Urinary bladder (tissue), 4 donors: ENCODE measurements around the gene SPINK4. TPM values are rescaled to one million over a fixed set of nuclear protein-coding genes. Genes with fewer than 3 reads are reported as not detected.

Source experiments
- DNase-seq: peaks from one replicate; pipeline ENCODE4 v3.0.0-alpha.2; 2015; ENCODE audit errors: extremely low spot score
- H3K27ac ChIP-seq: one replicate; pipeline ENCODE4 v1.5.1; 2013; ENCODE audit warnings: low read depth, mild to moderate bottlenecking, moderate library complexity
- H3K36me3 ChIP-seq: one replicate; pipeline ENCODE4 v1.6.1; 2013; ENCODE audit warnings: mild to moderate bottlenecking, moderate library complexity; ENCODE audit not compliant: insufficient read depth
- H3K4me1 ChIP-seq: one replicate; pipeline ENCODE4 v1.6.1; 2013; ENCODE audit warnings: mild to moderate bottlenecking, moderate library complexity; ENCODE audit not compliant: insufficient read depth
- H3K4me3 ChIP-seq: one replicate; pipeline ENCODE4 v1.5.1; 2013; ENCODE audit warnings: low read depth, low read length
- WGBS: extraction: QIAGEN DNeasy Blood & Tissue Kit; methylation state at CpG from one replicate; pipeline ENCODE4 v1.1.7; 2013; 5-methylcytosine and 5-hydroxymethylcytosine counted together
- polyA plus RNA-seq: library from polyadenylated mRNA; stranded (reverse); fragments of 200-250 nt; gene quantifications from one replicate; pipeline ENCODE4 v1.2.3, GENCODE V29; 2013
- total RNA-seq: library from RNA; depleted of rRNA; stranded (reverse); fragments of >200 nt; gene quantifications from one replicate; pipeline ENCODE4 v1.2.3, GENCODE V29; 2014
- donor health status: healthy with polysubstance abuse.
- donor health status: healthy.

SPINK4 gene
- total and polyA plus RNA-seq, 2 donors, result 2.6 TPM; not detected in 1

DNA sequence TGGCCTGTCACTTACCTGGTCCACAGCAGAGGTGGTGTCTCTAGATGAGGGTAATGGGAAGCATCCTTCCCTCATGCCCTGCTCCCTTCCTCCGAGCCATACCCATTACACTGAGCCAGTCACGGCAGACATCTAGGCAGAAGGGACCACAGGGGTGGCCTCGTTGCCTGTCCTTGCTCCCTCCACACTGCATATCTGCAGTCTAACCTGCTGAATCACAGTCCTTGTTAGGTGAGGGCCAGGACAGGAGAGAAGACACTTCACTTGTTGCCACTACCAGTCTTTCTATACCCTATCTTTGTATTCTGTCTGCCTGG lies 18.4 kb upstream of the SPINK4 start:
- Histone ChIP-seq H3K4me1 (no peaks in the 10 kb centered on the region), H3K27ac (no peak overlapping the region), H3K36me3 (no peaks in the 10 kb centered on the region), H3K4me3 (no peak overlapping the region)
- 96% methylated on average over 3 of the region's 3 CpGs for WGBS
- no peak for DNase-seq

DNA sequence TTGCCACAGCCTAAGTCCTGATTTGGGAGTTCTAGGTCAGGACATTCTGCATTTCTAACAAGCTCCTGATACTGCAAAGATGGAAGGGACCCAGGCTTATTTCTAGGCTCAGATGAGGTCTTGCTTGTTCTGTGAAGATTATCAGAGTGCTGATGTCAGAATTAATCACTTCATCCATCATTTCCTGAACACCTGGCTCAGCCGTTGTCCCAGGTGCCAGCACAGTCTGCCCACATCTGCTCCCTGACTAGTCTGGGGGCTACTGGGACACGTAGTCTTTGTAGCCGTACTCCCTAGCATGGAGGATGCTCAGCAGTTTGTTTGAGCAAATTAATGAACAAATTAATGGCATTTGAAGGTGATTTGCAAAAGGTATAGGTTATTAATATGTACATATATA lies 17.9 kb upstream of the SPINK4 start:
- Histone ChIP-seq H3K4me3 (no peak overlapping the region), H3K27ac (no peak overlapping the region), H3K36me3 (no peaks in the 10 kb centered on the region), H3K4me1 (no peaks in the 10 kb centered on the region)
- DNase-seq, result no peak
- 79% methylated on average over 3 of the region's 3 CpGs for WGBS

DNA sequence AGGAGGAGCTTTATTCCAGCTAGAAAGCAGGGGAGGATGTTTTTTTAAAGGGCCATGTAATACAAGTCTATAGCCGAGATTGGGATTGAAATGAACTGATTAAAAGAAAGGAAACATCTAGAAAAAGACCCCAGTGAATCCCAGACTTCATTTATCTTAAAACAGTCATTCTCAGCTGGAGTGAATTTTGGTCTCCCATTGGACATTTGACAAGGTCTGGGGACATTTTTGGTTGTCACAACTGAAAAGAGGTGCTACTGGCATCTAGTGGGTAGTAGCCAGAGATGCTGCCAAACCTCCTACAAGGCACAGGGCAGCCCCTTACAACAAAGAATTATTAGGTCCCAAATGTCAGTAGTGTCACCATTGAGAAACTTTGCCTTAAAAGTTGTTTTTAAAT lies 16.3 kb upstream of the SPINK4 start:
- no peaks in the 10 kb centered on the region for H3K36me3 ChIP-seq
- DNase-seq, result no peak
- H3K4me3 ChIP-seq, result no peak overlapping the region
- H3K27ac ChIP-seq, result no peak overlapping the region
- H3K4me1 ChIP-seq, result no peaks in the 10 kb centered on the region
- 78% methylated on average over 1 of the region's 1 CpG for whole genome bisulfite sequencing

DNA sequence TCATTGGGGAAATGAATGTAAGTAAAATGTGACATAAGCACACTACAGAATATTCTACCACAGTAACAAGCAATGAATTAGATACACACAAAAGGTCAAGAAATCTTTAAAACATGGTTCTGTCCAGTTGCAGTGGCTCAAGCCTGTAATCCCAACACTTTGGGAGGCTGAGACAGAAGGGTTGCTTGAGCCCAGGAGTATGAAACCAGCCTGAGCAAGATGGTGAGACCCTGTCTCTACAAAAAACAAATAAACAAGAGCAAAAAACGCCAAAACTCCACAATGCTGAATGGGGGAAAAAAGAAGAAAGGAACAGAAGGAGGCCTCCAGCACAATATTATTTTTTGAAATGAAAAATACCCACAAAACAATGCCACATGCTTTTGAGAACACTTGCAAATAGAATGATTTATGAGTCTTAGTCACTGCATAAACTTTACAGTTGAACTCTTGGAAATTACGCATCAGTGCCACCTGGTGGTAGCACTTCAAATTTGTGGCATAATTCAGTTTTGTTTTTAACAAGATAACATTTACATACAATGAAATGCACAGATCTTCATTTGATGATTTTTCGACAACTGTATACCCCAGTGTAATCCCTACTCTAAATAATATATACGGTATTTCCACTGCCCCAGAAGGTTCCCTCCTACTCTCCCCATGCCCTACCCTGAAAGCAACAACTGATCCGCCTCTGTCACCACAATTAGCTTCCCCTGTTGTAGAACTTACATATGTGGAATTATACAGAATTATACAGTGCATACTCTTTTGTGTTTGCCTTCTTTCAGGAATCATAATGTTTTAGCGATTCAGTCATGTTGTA lies 14.4 kb upstream of the SPINK4 start:
- 29% methylated on average over 6 of the region's 6 CpGs for WGBS
- DNase-seq, result peak; percentile 74
- H3K27ac ChIP-seq, result no peak overlapping the region
- H3K36me3 ChIP-seq, result no peaks in the 10 kb centered on the region
- H3K4me1 ChIP-seq, result no peaks in the 10 kb centered on the region
- H3K4me3 ChIP-seq, result no peak overlapping the region

DNA sequence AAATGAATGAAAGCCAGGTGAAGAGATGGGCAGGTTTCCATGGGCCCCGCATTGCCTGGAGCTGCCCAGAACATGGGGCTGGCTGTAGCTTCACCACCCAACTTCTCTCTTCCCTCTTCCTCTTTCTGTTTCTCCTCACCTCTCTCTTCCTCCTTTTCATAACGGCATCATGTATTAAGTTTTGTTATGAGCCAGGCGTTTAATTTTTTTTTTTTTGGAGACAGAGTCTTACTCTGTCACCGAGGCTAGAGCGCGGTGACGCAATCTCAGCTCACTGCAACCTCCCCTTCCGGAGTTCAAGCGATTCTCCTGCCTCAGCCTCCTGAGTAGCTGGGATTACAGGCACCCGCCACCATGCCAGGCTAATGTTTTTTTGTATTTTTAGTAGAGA lies 13.0 kb upstream of the SPINK4 start:
- no peak overlapping the region for H3K27ac ChIP-seq
- H3K4me3 ChIP-seq, result no peak overlapping the region
- H3K4me1 ChIP-seq, result no peaks in the 10 kb centered on the region
- no peaks in the 10 kb centered on the region for H3K36me3 ChIP-seq
- WGBS, result 83% methylated on average over 10 of the region's 10 CpGs
- DNase-seq, result no peak

DNA sequence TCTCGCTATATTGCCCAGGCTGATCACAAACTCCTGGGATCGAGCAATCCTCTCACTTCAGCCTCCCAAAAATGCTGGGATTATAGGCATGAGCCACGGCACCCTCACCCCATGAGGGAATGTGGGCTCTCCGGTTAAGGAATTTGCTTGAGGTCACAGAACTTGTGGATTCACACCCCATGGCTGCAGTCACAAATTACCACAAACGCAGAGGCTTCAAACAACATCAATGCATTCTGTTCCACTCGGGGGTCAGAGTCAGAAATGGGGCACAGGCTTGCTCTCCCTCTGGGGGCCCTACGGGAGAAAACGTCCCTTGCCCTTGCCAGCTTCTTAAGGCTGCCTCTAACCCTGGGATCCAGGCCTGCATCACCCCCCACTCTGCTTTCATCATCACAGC lies 12.2 kb upstream of the SPINK4 start:
- H3K4me3 ChIP-seq, result no peak overlapping the region
- no peaks in the 10 kb centered on the region for H3K4me1 ChIP-seq
- H3K36me3 ChIP-seq, result no peaks in the 10 kb centered on the region
- DNase-seq, result no peak
- WGBS, result 74% methylated on average over 8 of the region's 8 CpGs
- H3K27ac ChIP-seq, result no peak overlapping the region

DNA sequence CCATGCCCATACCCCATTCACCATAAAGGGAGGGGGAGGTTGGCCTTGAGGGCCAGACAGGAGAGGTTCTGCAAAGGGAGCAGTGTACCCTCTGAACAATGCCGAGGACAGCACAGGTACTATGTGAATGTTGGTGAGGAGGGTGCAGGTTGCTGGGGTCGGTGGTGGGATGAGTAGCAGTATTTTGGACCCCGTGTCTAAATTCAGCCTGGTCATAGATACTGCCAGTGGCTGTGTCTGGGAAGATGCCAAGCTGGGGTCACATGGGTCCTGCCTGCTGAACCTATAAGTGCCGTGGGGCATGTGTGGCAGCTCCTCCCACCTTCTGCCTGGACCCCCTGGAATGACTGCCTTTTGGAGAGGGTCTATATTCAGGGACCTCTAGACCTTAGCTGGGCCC lies 11.4 kb upstream of the SPINK4 start:
- no peaks in the 10 kb centered on the region for H3K36me3 ChIP-seq
- 67% methylated on average over 4 of the region's 4 CpGs for WGBS
- H3K4me1 ChIP-seq, result no peaks in the 10 kb centered on the region
- H3K4me3 ChIP-seq, result no peak overlapping the region
- DNase-seq, result no peak
- no peak overlapping the region for H3K27ac ChIP-seq

DNA sequence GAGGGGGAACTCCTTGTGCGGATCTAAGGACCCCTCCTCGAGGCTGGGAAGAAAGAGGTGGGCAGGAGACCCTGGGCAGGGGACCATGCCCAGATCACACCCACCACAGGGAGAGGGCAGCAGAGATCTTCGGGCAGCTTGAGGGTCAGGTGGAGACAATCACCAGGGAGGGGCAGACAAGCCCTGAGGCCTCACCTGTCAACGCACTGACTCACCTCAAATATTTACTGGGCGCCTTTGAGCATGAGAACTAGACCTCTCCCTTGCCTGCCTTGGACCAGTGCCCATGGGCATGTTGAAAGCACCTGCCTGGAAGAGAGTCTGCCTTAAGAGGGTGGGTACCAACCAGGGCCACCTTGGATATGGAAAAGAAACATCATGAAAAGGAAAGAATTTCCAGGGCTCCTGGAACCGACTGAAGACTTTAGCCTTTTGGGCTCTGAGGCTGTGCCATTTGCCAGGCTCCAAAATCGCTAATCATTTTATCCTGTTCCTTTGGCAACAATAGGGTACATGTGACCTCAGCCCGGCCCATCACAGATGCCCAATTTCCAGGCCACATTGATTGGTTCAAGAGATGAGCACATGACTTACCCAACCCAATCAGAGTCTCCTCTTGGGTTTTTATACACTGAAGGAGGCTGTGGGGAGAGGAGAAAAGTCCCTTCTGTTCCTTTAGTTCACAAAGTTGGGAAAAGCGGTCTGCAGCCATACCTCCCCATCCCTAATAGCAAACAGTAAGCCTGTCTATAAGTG lies 10.4 kb upstream of the SPINK4 start:
- WGBS, result 77% methylated on average over 9 of the region's 9 CpGs
- peak; percentile 73 for DNase-seq
- no peak overlapping the region for H3K27ac ChIP-seq

DNA sequence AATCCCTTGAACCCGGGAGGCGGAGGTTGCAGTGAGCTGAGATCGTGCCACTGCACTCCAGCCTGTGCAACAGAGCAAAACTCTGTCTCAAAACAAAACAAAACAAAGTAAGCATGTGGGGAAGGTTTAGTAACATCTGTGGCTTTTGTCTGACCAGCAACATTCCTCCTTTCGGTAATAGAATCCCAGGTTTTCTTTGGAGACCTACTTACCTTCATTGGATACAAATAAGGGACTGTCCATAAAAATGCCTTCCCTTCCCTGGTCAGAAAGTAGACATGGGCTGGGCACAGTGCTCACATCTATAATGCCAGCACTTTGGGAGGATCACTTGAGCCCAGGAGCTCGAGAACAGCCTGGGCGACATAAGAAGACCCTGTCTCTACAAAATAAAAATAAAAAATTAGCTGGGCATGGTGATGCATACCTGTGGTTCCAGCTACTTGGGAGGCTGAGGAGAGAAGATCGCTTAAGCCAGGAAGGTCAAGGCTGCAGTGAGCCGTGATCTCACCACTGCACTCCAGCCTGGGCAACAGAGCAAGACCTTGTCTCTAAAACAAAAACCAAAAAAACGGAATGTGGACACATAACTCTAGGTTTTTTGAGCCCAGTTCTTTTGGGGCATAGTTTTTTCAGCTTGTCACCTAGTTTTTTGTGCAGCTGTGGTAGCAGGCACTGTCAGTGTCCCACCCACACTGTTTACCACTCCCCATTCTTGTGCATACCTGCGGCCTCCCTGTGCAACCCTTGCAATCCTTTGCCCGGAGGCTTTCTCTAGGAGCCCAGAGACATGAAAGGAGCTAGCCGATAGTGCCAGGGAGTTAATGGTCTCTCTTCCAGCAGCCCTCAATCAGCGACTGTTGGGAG lies 9.0 kb upstream of the SPINK4 start:
- H3K36me3 ChIP-seq, result no peaks in the 10 kb centered on the region
- whole genome bisulfite sequencing, result 81% methylated on average over 13 of the region's 13 CpGs
- peak overlapping the region; percentile 49 for H3K27ac ChIP-seq
- no peaks in the 10 kb centered on the region for H3K4me1 ChIP-seq
- no peak overlapping the region for H3K4me3 ChIP-seq
- no peak for DNase-seq

More for the DNA sequence above, 10.4 kb upstream of the SPINK4 start:
- Histone ChIP-seq H3K36me3 (no peaks in the 10 kb centered on the region), H3K4me3 (no peak overlapping the region), H3K4me1 (no peaks in the 10 kb centered on the region)

DNA sequence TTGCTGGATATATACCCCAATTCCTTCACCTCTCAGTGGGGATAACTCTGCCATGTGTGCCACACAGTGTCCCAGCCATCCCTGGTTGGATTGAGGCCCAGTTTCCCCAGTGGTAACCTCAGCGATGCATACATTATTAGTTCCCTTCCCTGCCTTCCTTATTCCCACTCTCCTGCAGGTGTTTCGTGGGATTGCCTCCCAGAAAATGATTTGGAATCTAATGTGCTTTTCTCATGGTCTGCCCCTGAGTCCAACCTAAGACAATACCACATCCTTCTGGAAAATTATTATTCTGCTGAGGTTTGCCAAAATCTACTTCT lies 8.4 kb upstream of the SPINK4 start:
- no peak overlapping the region for H3K4me3 ChIP-seq
- 85% methylated on average over 2 of the region's 2 CpGs for WGBS
- peak overlapping the region; percentile 49 for H3K27ac ChIP-seq
- no peak for DNase-seq
- no peaks in the 10 kb centered on the region for H3K4me1 ChIP-seq
- no peaks in the 10 kb centered on the region for H3K36me3 ChIP-seq

DNA sequence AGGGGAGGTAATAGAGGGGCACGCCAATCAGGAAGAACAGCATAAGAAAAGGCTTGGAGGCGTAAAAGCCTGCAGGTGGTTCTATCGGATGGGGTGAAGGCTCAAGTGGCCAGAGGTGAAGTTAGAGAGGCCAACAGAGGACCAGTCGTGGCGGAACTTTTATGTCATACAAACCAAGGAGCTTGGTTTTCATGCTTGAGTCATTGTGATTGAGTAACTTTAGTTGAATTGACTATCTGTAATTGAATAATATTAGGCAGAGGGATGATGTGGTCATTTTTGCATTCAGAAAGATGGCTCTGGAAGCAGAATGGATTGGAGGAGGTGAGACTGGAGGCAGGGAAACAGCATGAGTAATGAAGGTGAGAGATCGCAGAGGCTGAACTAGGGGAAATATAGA lies 7.2 kb upstream of the SPINK4 start:
- Histone ChIP-seq H3K27ac (no peak overlapping the region), H3K36me3 (no peaks in the 10 kb centered on the region), H3K4me1 (no peaks in the 10 kb centered on the region), H3K4me3 (no peak overlapping the region)
- WGBS, result 91% methylated on average over 6 of the region's 6 CpGs
- DNase-seq, result no peak

DNA sequence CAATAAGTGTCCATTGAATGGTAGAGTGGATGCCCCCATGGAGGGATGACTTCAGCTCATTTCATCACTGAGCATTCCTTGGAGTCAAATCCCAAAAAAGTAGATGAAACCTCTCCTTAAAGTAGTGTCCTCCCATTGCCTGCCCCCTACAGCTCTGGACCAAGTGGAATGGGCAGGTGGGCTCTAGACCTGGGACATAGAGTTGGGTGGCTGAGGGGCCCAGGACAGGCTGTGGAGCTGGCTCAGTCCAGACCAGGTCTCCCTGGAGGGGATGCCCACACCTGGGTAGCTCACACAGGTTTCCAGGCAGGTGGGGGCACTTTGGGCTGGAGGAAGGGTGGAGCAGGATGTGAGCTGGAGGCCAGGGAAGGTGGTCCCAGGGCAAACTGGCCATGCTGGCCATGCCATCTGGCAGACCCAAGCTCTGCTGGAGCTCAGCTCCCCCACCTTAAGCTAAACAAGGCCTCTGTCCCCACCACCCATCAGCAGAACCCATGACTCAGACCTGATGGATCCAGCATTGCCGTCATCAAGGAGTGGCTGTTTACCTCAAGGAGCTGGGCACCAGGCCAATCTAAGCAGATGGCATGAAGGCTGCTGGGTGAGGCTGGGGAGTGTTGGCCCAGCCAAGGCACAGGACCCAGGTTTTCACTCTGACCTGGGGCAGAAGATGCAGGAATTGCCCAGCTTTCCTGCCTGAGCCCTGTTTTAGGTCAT lies 6.2 kb upstream of the SPINK4 start:
- Histone ChIP-seq H3K4me1 (no peaks in the 10 kb centered on the region), H3K36me3 (no peaks in the 10 kb centered on the region), H3K4me3 (no peak overlapping the region), H3K27ac (peak overlapping the region; percentile 73)
- 31% methylated on average over 1 of the region's 1 CpG for WGBS
- peak; percentile 75 for DNase-seq
